GM21526 (cell line): ENCODE measurements around the gene UBR3.
"Not testable (repeated sequence)": the region's sequence is repeated elsewhere in the genome, so short reads cannot be mapped to it uniquely, and the experiment has no call there.

Source experiments
- ATAC-seq: cut with Tn5 transposase; IDR thresholded peaks from one replicate; pipeline ENCODE4 v1.9.1; 2021; ENCODE audit warnings: moderate library complexity; ENCODE audit not compliant: unreplicated experiment, low FRiP score

The UBR3 gene

GRCh38 chr2:169928463-169928864 lies 101.2 kb downstream of the UBR3 start:
- no peak for ATAC-seq

- peak; percentile 61 for ATAC-seq
These were observed 106.0 kb downstream of the UBR3 start for GRCh38 chr2:169933124-169933711.

- not testable (repeated sequence) for ATAC-seq
These were observed 109.4 kb downstream of the UBR3 start for GRCh38 chr2:169936652-169937051.

GRCh38 chr2:169945515-169945914 lies 118.3 kb downstream of the UBR3 start:
- ATAC-seq = no peak

GRCh38 chr2:169946092-169946491 lies 118.8 kb downstream of the UBR3 start:
- ATAC-seq = no peak

- no peak for ATAC-seq
These were observed 119.3 kb downstream of the UBR3 start for GRCh38 chr2:169946546-169946945.

- no peak for ATAC-seq
These were observed 128.7 kb downstream of the UBR3 start for GRCh38 chr2:169955940-169956339.

GRCh38 chr2:169957219-169957618 lies 130.0 kb downstream of the UBR3 start:
- ATAC-seq = not testable (repeated sequence)

GRCh38 chr2:169961911-169962310 lies 134.7 kb downstream of the UBR3 start:
- ATAC-seq = no peak

GRCh38 chr2:169963786-169964185 lies 136.5 kb downstream of the UBR3 start:
- no peak for ATAC-seq

- ATAC-seq = no peak
These were observed 137.5 kb downstream of the UBR3 start for GRCh38 chr2:169964740-169965139.

GRCh38 chr2:169965495-169965894 lies 138.2 kb downstream of the UBR3 start:
- no peak for ATAC-seq

GRCh38 chr2:169966454-169966853 lies 139.2 kb downstream of the UBR3 start:
- no peak for ATAC-seq

GRCh38 chr2:169968743-169969142 lies 141.5 kb downstream of the UBR3 start:
- no peak for ATAC-seq

- ATAC-seq = no peak
These were observed 148.0 kb downstream of the UBR3 start for GRCh38 chr2:169975221-169975620.

GRCh38 chr2:169976335-169976851 lies 149.1 kb downstream of the UBR3 start:
- ATAC-seq = no peak

- no peak for ATAC-seq
These were observed 150.3 kb downstream of the UBR3 start for GRCh38 chr2:169977530-169977929.

- no peak for ATAC-seq
These were observed 151.3 kb downstream of the UBR3 start for GRCh38 chr2:169978402-169979017.

- no peak for ATAC-seq
These were observed 151.8 kb downstream of the UBR3 start for GRCh38 chr2:169979025-169979424.

- ATAC-seq = no peak
These were observed 152.7 kb downstream of the UBR3 start for GRCh38 chr2:169980001-169980400.

- no peak for ATAC-seq
These were observed 153.4 kb downstream of the UBR3 start for GRCh38 chr2:169980643-169981042.

- no peak for ATAC-seq
These were observed 155.7 kb downstream of the UBR3 start for GRCh38 chr2:169982929-169983328.
